Heart left ventricle (tissue), 16 donors: Measurements from ENCODE around the gene C14orf93. TPM values are rescaled to one million over a fixed set of nuclear protein-coding genes. Genes with fewer than 3 reads are reported as not detected.

Experiments used
- ATAC-seq, 4 donors: fragments of 200-7000 bp; cut with Tn5 transposase; one replicate each; pipeline ENCODE4 v1.9.1; 2020 to 2022; ENCODE audit warnings: moderate library complexity in 4 of 4, mild to moderate bottlenecking in 3 of 4, moderate number of reproducible peaks in 1 of 4
- DNase-seq, 5 donors: peaks; one replicate each; pipeline ENCODE4 v3.0.0-alpha.2; 2020
- H3K27ac ChIP-seq, 12 donors: fragments of 200-600 bp; sonication (generic) in 4 of 12; one replicate each; pipeline versions ENCODE4 v1.5.0 to v1.8.0; 2016 to 2022; ENCODE audit warnings: mild to moderate bottlenecking in 2 of 12
- H3K27me3 ChIP-seq, 9 donors: fragments of 200-600 bp; sonication (generic) in 2 of 9; one replicate each; pipeline versions ENCODE4 v1.5.1 to v1.8.0; 2016 to 2022; ENCODE audit warnings: mild to moderate bottlenecking in 3 of 9
- H3K36me3 ChIP-seq, 9 donors: fragments of 200-600 bp; sonication (generic) in 2 of 9; one replicate each; pipeline versions ENCODE4 v1.5.0 to v1.8.0; 2018 to 2022; ENCODE audit warnings: mild to moderate bottlenecking in 2 of 9
- H3K4me1 ChIP-seq, 12 donors: fragments of 200-600 bp; sonication (generic) in 4 of 12; one replicate each; pipeline versions ENCODE4 v1.5.0 to v1.8.0; 2016 to 2022; ENCODE audit warnings: mild to moderate bottlenecking in 3 of 12
- H3K4me3 ChIP-seq, 12 donors: fragments of 200-600 bp; sonication (generic) in 4 of 12; one replicate each; pipeline versions ENCODE4 v1.5.0 to v1.8.0; 2017 to 2022; ENCODE audit warnings: mild to moderate bottlenecking in 9 of 12, moderate library complexity in 4 of 12
- H3K9me3 ChIP-seq, 12 donors: fragments of 200-600 bp; sonication (generic) in 4 of 12; one replicate each; pipeline versions ENCODE4 v1.5.0 to v1.8.0; 2016 to 2022; ENCODE audit warnings: mild to moderate bottlenecking in 1 of 12
- CTCF ChIP-seq, 12 donors: fragments of 200-600 bp; sonication (generic) in 4 of 12; IDR thresholded peaks; one replicate each; pipeline versions ENCODE4 v1.5.0 to v1.8.0; 2018 to 2022; ENCODE audit warnings: antibody characterized with exemption in 12 of 12, mild to moderate bottlenecking in 5 of 12
- POLR2A ChIP-seq, 2 donors: fragments of 450-650 bp; IDR thresholded peaks; one replicate each; pipeline ENCODE4 v1.6.1; 2017; ENCODE audit warnings: antibody characterized with exemption in 2 of 2, mild to moderate bottlenecking in 2 of 2, moderate library complexity in 2 of 2
- WGBS, 4 donors: extraction: QIAGEN DNeasy Blood & Tissue Kit in 2 of 4; methylation state at CpG; one replicate each; pipeline versions ENCODE4 v1.1.5 to v1.1.7; 2013 to 2018; 5-methylcytosine and 5-hydroxymethylcytosine counted together
- intact Hi-C, 10 donors: fragments of 100-400 bp; cut with DNase I; formaldehyde crosslinking; loops; one replicate each; pipeline versions ENCODE4 v1.11.1 to v1.14.2; 2022
- polyA plus RNA-seq, 2 donors: library from polyadenylated mRNA; stranded (reverse); fragments of 200-250 nt; gene quantifications; one replicate each; pipeline ENCODE4 v1.2.3, GENCODE V29; 2013
- total RNA-seq, 9 donors: library from RNA; depleted of rRNA in 2 of 9; stranded (reverse); fragments of >200 nt in 2 of 9; fragmentation: NEBNext Ultra II Directional in 3 of 9; extraction: Animal tissue kit (Norgen Biotek cat#: 25700) in 3 of 9; gene quantifications; one replicate each; pipeline versions ENCODE4 v1.1.0 to v1.2.4, GENCODE V29; 2016 to 2023
- donor health status: ischemic (EF 13 %, LVEDD 7.1; RV severe dilation, severe dysfunction).
- donor health status: healthy with polysubstance abuse.
- donor health status: DM: no; HTN: yes; CAD: no.
- donor health status: DM: no; HTN: no; CAD: no.
- donor health status: ischemic (EF 25% LVEDD 6.9; RV normal size, moderate dysfunction).
- donor health status: ischemic (EF 25% LVEDD 5.7; RV mildly dilated, moderate dysfunction).
- donor health status: healthy.
- donor health status: DM: yes; HTN: yes; CAD: no.
- donor health status: ischemic (EF 35%, LVEDD 5.7; RV mildly dilated, moderate dysfunction).
- donor health status: nonischemic (EF 11% LVEDD 7.7; RV severe dilation, severe dysfunction).
- donor health status: DM: yes; HTN: yes; CAD: no.
- donor health status: PGD.
- donor health status: ischemic (EF 29% LVEDD 5.4; RV normal size, mild dysfunction).
- donor health status: nonischemic (EF 23%, LVEDD 6.1; RV moderate dilation, normal function).

The C14orf93 gene
- total and polyA plus RNA-seq, 11 donors: 3.4 to 7.6 (median 5.4) TPM

GRCh38 chr14:22939684-22940083 is 70.3 kb downstream of the C14orf93 start:
- Histone ChIP-seq H3K27ac (no peak overlapping the region), H3K36me3 (peaks cover 0 to 33% (median 16%) of the 10 kb centered on the region in 9 donors), H3K9me3 (no peaks in the 10 kb centered on the region), H3K4me3 (no peak overlapping the region), H3K4me1 (no peaks in the 10 kb centered on the region), H3K27me3 (no peaks in the 10 kb centered on the region)
- intact Hi-C loops: no loop called here
- WGBS, 4 donors: 92 to 96% (median 94%) methylated on average over 4 of the region's 4 CpGs
- no peak for DNase-seq
- TF ChIP-seq CTCF (IDR thresholded peaks at IDR 0.05): no peak
- no peak for TF ChIP-seq POLR2A (IDR thresholded peaks at IDR 0.05)
- no peak for ATAC-seq

Other genes with a start within 250 kb of the C14orf93 start
- gene OXA1L, start 243.5 kb downstream of the C14orf93 start, total RNA-seq: 100 to 1,000 TPM in 7 of 9 donors, 10 to 100 TPM in 2; 91.5 to 205 (median 143) TPM
- gene OXA1L, start 243.5 kb downstream of the C14orf93 start, polyA plus RNA-seq: 100 to 1,000 TPM; 139 to 162 TPM
- 10 to 100 TPM in 2 of 9 donors, 1 to 10 TPM in 7; 1.8 to 28.0 (median 3.8) TPM for gene SLC7A7, start 194.7 kb downstream of the C14orf93 start, total RNA-seq
- gene SLC7A7, start 194.7 kb downstream of the C14orf93 start, polyA plus RNA-seq: 1 to 10 TPM; 1.3 to 4.0 TPM
- gene MRPL52, start 180.3 kb downstream of the C14orf93 start, total RNA-seq: 100 to 1,000 TPM in 5 of 9 donors, 10 to 100 TPM in 4; 80.4 to 185 (median 107) TPM
- gene MRPL52, start 180.3 kb downstream of the C14orf93 start, polyA plus RNA-seq: 100 to 1,000 TPM in 1 of 2 donors, 10 to 100 TPM in 1; 83.4 to 177 TPM
- gene MMP14, start 173.6 kb downstream of the C14orf93 start, total RNA-seq: 10 to 100 TPM; 14.0 to 90.6 (median 24.8) TPM
- gene MMP14, start 173.6 kb downstream of the C14orf93 start, polyA plus RNA-seq: 10 to 100 TPM; 18.9 to 25.7 TPM
- 100 to 1,000 TPM in 3 of 9 donors, 10 to 100 TPM in 6; 47.9 to 128 (median 64.5) TPM for gene LRP10, start 138.4 kb downstream of the C14orf93 start, total RNA-seq
- 10 to 100 TPM; 11.0 to 99.9 TPM for gene LRP10, start 138.4 kb downstream of the C14orf93 start, polyA plus RNA-seq
- gene REM2, start 126.9 kb downstream of the C14orf93 start, total RNA-seq: under 1 TPM in 1 of 9 donors, not detected in 8; 0.21 TPM
- gene REM2, start 126.9 kb downstream of the C14orf93 start, polyA plus RNA-seq: under 1 TPM in 1 of 2 donors, not detected in 1; 0.06 TPM
- gene RBM23, start 91.0 kb downstream of the C14orf93 start, total RNA-seq: 10 to 100 TPM; 35.4 to 45.0 (median 41.6) TPM
- 10 to 100 TPM; 14.8 to 52.7 TPM for gene RBM23, start 91.0 kb downstream of the C14orf93 start, polyA plus RNA-seq
- gene PRMT5, start 80.8 kb downstream of the C14orf93 start, total RNA-seq: 10 to 100 TPM; 37.2 to 60.2 (median 48.8) TPM
- gene PRMT5, start 80.8 kb downstream of the C14orf93 start, polyA plus RNA-seq: 100 to 1,000 TPM in 1 of 2 donors, 10 to 100 TPM in 1; 10.4 to 101 TPM
- 10 to 100 TPM; 14.0 to 42.1 (median 19.6) TPM for gene HAUS4, start 53.1 kb downstream of the C14orf93 start, total RNA-seq
- 10 to 100 TPM; 13.0 to 21.7 TPM for gene HAUS4, start 53.1 kb downstream of the C14orf93 start, polyA plus RNA-seq
- gene AJUBA, start 27.6 kb downstream of the C14orf93 start, total RNA-seq: 10 to 100 TPM in 5 of 9 donors, 1 to 10 TPM in 4; 5.6 to 18.0 (median 13.0) TPM
- 1 to 10 TPM; 6.4 to 9.9 TPM for gene AJUBA, start 27.6 kb downstream of the C14orf93 start, polyA plus RNA-seq
- gene PSMB5, start 24.8 kb upstream of the C14orf93 start, total RNA-seq: 100 to 1,000 TPM; 113 to 186 (median 122) TPM
- gene PSMB5, start 24.8 kb upstream of the C14orf93 start, polyA plus RNA-seq: 100 to 1,000 TPM in 1 of 2 donors, 10 to 100 TPM in 1; 75.7 to 233 TPM
- not detected for gene PSMB11, start 32.1 kb upstream of the C14orf93 start, total RNA-seq
- gene PSMB11, start 32.1 kb upstream of the C14orf93 start, polyA plus RNA-seq: not detected
- gene CDH24, start 47.4 kb upstream of the C14orf93 start, total RNA-seq: 1 to 10 TPM in 8 of 9 donors, under 1 TPM in 1; 0.72 to 3.3 (median 1.9) TPM
- gene CDH24, start 47.4 kb upstream of the C14orf93 start, polyA plus RNA-seq: 1 to 10 TPM; 1.6 to 2.8 TPM
- gene ACIN1, start 85.0 kb upstream of the C14orf93 start, total RNA-seq: 10 to 100 TPM; 42.0 to 91.2 (median 65.6) TPM
- gene ACIN1, start 85.0 kb upstream of the C14orf93 start, polyA plus RNA-seq: 10 to 100 TPM; 46.2 to 71.5 TPM
- gene C14orf119, start 85.4 kb upstream of the C14orf93 start, total RNA-seq: 10 to 100 TPM; 15.3 to 35.9 (median 29.6) TPM
- gene C14orf119, start 85.4 kb upstream of the C14orf93 start, polyA plus RNA-seq: 10 to 100 TPM in 1 of 2 donors, 1 to 10 TPM in 1; 8.1 to 47.7 TPM
- gene CIROP, start 94.8 kb upstream of the C14orf93 start, total RNA-seq: not detected
- gene CIROP, start 94.8 kb upstream of the C14orf93 start, polyA plus RNA-seq: not detected
- gene CEBPE, start 109.1 kb upstream of the C14orf93 start, total RNA-seq: under 1 TPM in 3 of 9 donors, not detected in 6; 0.18 to 0.32 (median 0.24) TPM
- gene CEBPE, start 109.1 kb upstream of the C14orf93 start, polyA plus RNA-seq: not detected
- gene SLC7A8, start 173.5 kb upstream of the C14orf93 start, total RNA-seq: 10 to 100 TPM in 6 of 9 donors, 1 to 10 TPM in 3; 8.5 to 34.1 (median 14.2) TPM
- 10 to 100 TPM in 1 of 2 donors, 1 to 10 TPM in 1; 7.3 to 21.6 TPM for gene SLC7A8, start 173.5 kb upstream of the C14orf93 start, polyA plus RNA-seq
- not detected for gene RNF212B, start 227.8 kb upstream of the C14orf93 start, total RNA-seq
- gene RNF212B, start 227.8 kb upstream of the C14orf93 start, polyA plus RNA-seq: not detected